HG02759 (cell line): ENCODE data around the gene CCDC27.
"Not testable (repeated sequence)": the region's sequence is repeated elsewhere in the genome, so short reads cannot be mapped to it uniquely, and the experiment has no call there.

Experiments used
- ATAC-seq: cut with Tn5 transposase; IDR thresholded peaks from one replicate; pipeline ENCODE4 v1.9.1; 2021; ENCODE audit warnings: mild to moderate bottlenecking, moderate library complexity; ENCODE audit not compliant: unreplicated experiment

The CCDC27 gene

DNA sequence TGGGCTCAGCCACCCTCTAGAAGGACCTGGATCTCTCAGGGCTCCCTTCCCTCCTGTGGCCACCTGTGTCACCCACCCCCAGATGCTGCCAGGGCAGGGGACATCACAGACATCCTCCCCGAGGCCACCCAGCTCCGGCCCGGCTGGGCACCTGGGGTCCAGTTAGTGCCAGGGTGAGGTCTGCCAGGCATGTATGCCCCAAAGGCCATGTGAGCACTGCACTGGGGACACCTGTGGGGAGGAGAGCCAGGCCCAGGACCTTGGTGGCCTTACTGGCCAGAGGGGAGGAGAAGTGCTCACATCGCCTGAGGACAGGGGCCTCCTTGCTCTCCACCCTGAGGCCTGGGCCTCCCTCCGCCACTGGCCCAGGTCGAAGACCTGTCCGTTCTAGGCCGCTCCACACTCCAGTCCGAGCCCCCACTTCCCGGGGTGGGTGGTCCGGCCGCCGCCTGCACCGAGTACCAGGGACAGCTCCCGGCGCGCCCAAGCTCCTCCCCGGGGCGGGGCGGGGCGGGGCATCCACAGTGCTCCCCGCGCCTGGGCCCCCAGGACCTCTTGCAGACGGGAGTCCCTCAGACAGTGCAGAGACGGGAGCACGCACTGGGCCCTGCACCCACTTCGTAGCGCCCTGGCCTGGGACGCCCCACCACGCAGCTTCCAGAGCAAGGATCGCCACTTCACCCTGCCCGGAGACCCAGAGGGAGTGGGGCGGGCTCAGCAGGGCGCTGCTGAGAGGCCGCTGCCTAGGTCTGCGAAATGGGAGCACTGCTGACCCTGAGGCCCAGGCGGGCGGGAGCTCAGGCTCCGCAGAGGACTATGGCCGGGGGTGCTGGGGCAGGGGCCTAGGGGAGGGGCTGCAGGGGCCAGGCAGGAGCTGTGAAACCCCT lies 34.3 kb upstream of the CCDC27 start:
- ATAC-seq = no peak

DNA sequence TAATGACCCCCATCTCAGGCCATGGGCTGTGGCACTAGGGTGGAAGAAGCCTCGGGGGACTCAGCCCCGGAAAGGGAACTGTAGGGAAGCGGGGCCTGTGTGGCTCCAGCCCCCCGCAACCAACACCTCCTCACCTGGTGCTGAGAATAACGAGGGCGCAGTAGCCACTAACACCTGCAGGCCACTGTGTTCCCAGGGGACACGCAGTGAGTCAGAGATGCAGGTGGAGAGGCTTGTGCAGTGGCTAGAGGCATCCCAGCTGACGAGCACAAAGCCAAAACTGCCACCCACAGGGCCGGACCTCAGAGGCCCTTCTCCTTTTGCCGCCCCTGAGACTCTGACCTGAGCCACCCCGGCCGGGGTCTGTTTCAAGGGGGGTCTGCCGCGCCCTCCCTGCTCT lies 33.5 kb upstream of the CCDC27 start:
- no peak for ATAC-seq

DNA sequence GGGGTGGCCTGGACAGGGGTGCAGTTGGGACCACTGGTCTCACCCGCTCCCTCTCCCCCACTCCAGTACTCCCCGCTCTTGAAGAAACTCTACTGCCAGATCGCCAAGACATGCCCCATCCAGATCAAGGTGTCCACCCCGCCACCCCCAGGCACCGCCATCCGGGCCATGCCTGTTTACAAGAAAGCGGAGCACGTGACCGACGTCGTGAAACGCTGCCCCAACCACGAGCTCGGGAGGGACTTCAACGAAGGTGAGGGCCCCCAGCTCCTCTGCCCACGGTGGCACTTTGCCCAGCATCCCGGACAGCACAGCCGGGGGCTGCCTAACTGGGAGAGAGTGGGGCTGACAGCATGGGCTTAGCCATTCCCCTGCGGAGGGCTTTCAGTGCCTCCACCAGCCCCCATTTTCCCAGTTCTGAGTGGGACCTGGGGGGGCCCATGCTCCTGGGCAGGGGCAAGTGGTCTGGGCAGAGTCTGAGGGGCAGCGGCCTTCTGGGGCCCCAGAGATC lies 30.2 kb upstream of the CCDC27 start:
- no peak for ATAC-seq

DNA sequence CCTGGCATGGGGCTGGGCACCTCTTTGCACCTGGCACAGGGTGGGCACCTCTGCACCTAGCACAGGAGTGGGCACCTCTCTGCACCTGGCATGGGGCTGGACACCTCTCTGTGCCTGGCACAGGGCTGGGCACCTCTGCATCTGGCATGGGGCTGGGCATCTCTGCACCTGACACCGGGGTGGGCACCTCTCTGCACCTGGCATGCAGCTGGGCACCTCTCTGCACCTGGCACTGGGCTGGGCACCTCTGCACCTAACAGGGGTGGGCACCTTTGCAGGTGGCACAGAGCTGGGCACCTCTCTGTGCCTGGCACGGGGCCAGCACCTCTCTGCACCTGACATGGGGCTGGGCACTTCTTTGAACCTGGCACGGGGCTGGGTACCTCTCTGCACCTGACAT lies 29.4 kb upstream of the CCDC27 start:
- no peak for ATAC-seq

DNA sequence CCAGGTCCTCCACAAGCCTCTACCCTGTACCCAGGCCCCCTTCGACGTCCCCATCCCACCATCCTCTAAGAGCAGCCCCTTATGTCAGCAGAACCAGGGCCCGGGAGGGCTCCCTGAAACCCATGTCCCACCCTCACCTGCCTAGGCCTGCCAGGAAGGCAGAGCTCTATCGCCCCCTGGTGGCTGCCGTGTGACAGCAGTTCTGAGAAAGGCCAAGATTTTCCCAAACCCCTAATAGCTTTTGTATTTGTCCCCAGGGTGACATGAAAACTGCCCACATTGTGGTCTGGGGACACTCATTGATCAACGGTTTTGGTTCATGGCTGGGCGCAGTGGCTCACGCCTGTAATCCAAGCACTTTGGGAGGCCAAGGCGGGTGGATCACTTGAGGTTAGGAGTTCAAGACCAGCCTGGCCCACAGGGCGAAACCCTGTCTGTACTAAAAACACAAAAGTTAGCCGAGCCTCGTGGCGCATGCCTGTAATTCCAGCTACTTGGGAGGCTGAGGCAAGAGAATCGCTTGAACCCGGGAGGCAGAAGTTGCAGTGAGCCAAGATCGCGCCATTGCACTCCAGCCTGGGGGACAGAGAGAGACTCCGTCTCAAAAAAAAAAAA lies 27.7 kb upstream of the CCDC27 start:
- not testable (repeated sequence) for ATAC-seq

DNA sequence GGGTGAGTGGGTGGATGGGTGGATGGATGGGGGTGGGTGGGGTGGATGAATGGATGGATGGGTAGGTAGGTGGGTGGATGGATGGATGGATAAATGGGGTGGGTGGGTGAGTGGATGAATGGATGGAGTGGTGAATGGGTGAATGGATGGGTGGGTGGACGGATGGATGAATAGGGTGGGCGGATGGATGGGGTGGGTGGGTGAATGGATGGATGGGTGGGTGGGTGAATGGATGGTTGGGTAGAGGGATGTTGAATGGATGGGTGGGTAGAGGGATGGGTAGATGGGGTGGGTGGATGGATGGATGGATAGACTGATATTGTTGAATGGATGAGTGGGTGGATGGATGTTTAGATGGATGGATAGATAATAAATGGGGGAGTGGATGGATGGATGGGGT lies 26.9 kb upstream of the CCDC27 start:
- no peak for ATAC-seq

DNA sequence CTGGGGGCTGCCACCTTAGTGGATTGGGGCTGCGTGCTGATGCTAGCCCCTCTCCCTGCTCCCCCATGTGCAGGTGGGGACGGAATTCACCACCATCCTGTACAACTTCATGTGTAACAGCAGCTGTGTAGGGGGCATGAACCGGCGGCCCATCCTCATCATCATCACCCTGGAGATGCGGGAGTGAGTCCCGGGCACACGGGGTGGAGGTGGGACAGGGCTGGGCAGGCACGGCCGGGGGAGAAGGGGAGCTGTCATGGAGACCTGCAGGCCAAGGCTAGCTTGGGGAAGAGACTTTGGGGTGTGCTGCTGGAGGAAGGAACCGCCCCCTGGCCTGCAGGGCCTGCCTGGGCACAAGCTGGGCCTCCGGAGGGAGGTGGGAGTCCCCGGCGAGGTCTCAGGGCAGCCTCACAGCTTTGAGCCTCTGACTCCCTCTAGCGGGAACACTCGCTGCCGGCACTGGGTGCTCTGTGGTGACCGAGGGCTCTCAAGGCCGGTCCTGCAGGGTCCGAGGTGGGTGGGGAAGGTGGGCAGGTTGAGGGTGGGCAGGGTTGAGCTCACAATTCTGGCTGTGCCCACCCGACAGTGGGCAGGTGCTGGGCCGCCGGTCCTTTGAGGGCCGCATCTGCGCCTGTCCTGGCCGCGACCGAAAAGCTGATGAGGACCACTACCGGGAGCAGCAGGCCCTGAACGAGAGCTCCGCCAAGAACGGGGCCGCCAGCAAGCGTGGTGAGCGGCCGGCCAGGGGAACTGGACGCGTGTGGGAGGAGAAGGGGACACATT lies 25.0 kb upstream of the CCDC27 start:
- no peak for ATAC-seq

DNA sequence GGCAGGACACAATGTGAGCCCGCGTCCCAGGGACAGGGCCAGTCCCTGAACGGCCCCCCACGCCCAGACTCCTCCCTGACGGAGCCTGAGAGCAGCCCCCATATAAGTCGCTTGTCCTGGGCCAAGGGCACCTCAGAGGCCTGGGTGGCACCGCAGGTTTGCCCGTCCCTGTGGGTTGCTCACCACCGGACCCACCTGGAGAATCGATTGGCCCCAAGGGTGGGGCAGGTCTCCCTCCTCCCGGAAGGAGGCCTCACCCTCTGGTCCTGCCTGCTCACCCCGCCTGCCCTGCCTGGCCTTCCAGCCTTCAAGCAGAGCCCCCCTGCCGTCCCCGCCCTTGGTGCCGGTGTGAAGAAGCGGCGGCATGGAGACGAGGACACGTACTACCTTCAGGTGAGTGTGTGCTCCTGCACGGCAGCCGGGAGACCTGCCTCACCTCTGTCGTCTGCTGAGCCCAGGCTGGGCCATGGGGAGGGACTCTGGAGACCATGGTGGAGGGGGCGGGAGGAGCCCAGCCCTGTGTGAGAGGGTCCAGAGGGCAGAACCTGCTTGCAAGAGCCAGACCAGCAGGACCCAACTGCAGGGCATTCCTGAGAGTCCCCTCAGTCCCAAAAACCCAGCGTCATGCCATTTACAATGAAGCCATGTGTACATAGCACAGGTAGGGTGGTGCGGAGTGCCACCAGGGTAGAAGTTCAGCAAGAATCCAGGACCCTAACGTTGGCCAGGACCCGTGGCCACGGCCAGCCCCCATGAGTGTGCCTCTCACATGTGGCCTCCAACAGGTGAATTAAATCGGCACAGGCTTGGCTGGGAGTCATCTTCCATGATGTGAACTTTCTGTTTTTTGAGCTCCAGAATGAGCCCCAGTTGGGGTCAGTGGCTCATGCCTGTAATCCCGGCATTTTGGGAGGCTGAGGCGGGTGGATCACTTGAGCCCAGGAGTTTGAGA lies 24.1 kb upstream of the CCDC27 start:
- no peak for ATAC-seq

DNA sequence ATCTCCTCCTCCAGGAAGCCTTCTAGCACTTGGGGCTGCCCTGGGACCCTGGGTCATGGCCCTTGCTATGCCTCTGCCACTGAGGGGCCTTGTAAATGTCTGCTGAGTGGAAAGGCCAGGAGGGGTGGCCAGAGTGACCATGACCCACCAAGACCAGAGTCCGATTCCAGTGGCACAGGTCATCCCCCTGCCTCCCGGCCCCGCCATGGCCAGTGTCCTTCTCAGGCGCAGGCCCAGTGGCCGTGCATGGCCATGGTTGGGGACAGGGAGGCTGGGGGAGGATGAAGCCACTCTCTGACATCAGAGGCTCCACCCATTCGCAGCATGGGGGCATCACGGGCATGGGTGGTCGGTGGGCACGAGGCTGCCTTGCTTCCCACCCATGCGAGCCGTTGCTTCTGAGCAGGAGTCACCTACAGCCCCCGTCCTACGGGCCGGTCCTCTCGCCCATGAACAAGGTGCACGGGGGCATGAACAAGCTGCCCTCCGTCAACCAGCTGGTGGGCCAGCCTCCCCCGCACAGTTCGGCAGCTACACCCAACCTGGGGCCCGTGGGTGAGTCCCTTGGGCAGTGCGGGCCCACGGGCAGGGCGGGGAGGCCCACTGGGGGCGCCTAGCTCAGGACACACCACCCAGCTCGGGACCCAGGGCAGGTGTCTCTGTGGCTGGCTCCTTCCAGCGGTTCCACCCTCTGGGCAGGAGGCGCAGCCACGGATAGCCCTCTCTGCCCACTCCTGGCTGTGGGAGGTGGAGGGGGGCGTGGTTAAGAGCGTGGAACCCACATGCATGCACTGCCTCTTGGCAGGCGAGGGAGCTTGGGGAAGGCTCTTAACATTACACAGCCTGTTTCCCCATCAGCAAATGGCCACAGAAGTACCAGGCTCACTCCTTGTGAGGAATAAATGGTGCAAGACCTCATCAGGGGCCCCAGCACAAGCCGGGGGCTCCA lies 22.4 kb upstream of the CCDC27 start:
- ATAC-seq = no peak

DNA sequence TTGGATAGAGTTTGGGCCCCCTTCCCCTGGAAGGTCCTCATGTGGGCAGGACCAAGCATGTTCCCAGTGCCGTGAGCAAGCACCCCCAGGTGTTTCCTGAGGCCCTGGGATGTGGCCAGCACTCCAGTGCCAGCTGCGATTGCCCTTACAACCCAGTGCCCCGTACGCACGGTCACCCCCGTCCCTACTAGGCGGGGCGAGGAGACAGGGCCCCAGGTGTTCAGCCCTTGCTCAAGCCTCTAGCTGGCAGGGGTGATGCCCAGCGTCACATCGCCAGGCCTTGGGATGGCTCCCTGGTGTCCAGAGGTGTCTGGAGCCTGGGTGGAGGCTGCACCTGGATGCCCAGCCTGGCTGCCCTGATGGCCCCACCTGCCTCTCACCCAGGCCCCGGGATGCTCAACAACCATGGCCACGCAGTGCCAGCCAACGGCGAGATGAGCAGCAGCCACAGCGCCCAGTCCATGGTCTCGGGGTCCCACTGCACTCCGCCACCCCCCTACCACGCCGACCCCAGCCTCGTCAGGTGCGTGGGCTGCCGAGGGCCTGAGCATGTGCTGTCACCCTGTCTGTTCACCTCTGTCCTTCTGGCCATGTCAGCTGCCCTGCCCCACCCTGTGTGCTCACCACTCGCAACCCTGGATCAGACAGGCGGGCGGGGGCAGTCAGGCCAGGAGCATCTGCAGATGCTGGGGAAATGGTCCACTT lies 21.6 kb upstream of the CCDC27 start:
- ATAC-seq = no peak

DNA sequence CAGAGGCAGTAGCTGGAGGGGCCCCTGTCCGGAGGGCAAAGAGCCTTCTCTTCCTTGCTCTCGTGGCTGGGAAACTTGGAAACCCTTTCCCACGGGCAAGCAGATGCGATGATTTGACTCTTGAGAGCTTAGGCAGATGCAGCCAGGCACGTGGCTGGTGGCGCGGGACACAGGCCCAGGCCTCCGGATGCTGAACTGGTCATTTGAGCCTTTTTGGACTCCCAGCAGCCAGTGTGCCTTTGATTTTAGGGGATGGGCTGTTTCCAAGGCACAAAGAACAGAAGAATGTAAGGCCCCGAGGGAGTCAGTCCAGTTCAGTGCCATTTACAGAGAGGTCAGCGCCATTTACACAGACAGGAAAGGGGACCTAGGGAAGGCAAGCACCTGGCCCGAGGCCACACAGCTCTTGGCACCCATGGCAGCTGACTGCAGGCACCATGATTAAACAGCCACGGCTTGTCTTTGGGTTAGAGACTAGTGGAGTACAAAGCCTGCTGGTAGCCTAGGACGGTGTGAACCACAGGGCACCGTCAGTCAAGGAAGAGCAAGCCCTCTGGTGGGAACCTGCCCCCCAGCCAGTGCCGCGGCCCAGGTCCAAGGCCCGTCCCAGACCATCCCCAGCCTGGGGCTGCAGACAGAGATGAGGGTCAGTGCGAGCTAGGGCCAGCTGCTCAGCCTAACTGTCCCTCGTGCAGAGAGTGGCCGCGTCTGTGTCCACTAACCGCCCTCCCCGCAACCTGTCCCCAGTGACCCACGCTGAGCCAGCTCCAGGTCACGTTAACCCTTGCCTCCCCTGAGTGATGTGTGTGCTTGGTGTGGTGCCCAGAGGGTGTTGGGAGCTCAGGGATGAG lies 20.4 kb upstream of the CCDC27 start:
- no peak for ATAC-seq

DNA sequence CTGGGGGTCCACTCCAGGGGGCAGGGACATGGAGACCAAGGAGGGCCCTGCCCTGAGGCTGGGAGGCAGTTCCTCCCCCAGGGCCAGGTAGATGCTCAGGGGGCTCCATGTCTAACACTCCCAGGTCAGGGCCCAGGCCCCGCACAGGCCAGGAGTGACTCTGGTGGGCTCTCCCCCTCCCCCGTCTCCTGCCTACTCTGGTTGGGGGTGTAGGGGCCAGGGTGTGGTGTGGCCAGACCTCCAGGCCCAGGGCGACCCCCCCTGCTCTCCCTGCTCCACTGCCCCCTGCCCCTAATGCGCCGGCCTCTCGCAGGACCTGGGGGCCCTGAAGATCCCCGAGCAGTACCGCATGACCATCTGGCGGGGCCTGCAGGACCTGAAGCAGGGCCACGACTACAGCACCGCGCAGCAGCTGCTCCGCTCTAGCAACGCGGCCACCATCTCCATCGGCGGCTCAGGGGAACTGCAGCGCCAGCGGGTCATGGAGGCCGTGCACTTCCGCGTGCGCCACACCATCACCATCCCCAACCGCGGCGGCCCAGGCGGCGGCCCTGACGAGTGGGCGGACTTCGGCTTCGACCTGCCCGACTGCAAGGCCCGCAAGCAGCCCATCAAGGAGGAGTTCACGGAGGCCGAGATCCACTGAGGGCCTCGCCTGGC lies 19.7 kb upstream of the CCDC27 start:
- no peak for ATAC-seq

DNA sequence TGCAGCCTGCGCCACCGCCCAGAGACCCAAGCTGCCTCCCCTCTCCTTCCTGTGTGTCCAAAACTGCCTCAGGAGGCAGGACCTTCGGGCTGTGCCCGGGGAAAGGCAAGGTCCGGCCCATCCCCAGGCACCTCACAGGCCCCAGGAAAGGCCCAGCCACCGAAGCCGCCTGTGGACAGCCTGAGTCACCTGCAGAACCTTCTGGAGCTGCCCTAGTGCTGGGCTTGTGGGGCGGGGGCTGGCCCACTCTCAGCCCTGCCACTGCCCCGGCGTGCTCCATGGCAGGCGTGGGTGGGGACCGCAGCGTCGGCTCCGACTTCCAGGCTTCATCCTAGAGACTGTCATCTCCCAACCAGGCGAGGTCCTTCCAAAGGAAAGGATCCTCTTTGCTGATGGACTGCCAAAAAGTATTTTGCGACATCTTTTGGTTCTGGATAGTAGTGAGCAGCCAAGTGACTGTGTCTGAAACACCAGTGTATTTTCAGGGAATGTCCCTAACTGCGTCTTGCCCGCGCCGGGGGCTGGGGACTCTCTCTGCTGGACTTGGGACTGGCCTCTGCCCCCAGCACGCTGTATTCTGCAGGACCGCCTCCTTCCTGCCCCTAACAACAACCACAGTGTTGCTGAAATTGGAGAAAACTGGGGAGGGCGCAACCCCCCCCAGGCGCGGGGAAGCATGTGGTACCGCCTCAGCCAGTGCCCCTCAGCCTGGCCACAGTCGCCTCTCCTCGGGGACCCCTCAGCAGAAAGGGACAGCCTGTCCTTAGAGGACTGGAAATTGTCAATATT lies 19.0 kb upstream of the CCDC27 start:
- ATAC-seq = no peak

DNA sequence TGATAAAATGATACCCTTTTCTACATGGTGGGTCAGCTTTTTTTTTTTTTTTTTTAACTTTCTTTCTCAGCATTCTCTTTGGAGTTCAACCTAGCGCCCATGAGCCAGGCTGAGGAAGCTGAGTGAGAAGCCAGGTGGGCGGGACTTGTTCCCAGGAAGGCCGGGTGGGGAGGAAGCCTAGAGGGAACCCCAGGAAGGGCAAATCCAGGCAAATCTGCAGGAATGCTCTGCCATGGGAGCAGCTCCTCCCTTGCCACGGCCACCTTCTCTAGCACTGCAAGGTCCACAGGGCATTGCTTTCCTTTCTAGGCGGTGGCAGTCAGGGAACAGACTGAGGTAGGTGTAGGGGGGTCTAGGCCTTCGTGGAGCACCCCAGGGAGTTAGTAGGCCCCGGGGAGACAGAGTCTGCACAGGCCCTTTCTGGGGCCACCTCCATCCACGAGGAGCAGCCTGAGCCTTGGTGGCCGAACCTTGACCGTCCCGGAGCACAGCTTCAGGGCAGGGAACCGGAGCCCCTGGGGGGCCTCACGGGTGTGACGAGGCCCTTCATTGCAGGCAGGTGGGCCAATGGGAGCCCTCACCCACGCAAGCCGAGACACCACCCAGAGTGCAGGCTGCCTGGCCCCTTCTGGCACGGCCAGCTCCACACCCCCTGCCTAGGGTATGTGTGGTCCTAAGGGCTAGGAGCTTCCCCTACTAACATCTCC lies 18.2 kb upstream of the CCDC27 start:
- no peak for ATAC-seq

DNA sequence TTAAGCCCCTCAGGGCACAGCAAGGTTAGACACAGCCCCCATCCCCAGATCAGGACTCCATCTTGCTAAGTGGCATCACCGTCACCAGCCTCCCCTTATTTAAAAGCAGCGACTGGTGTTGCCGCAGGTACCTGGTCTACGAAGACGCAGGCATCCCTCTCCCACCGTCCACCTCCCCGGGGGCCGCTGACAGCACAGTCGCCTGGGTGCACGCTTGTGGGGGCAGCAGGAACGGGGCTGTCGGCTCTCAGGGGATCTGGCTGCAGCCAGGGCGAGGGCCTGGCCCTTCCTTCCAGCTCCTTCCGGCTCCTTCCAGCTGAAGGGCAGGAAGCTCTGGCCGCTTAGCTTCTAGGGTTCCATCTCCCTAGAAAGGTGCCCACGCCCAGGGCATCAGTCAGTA lies 17.6 kb upstream of the CCDC27 start:
- ATAC-seq = no peak
